SK-N-MC (cell line): ENCODE measurements around the gene DNAJC5.
"Not testable (repeated sequence)": the region's sequence is repeated elsewhere in the genome, so short reads cannot be mapped to it uniquely, and the experiment has no call there.

Source experiments
- EZH2 ChIP-seq: fragments of 200-600 bp; sonication (generic); IDR thresholded peaks from one replicate; pipeline ENCODE4 v1.6.1; 2017; ENCODE audit warnings: antibody characterized with exemption
- FOXP2 ChIP-seq: optimal IDR thresholded peaks from 2 replicates; pipeline ENCODE3; 2011; ENCODE audit warnings: mild to moderate bottlenecking, moderate library complexity; ENCODE audit not compliant: insufficient read depth; ENCODE audit errors: extremely low read length, control extremely low read depth
- POLR2AphosphoS5 ChIP-seq: IDR thresholded peaks from 2 replicates; pipeline ENCODE4 v1.6.1; 2012; ENCODE audit warnings: mild to moderate bottlenecking, low read depth, low read length, borderline replicate concordance

DNA sequence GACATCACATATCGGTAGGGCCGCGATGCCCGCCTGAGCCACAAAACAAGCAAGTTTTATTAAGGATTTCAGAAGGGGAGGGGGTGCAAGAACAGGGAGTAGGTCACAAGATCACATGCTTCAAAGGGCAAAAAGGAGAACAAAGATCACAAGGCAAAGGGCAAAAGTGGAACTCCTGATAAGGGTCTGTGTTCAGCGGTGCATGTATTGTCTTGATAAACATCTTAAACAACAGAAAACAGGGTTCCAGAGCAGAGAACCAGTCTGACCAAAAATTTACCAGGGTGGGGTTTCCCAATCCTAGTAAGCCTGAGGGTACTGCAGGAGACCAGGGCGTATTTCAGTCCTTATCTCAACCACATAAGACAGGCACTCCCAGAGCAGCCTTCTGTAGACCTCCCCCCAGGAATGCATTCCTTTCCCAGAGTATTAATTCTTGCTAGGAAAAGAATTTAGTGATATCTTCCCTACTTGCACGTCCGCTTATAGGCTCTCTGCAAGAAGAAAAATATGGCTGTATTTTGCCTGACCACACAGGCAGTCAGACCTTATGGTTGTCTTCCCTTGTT is 21.5 kb downstream of the DNAJC5 start:
- not testable (repeated sequence) for TF ChIP-seq EZH2, POLR2AphosphoS5, FOXP2
